Esophagus muscularis mucosa (tissue), 4 donors: ENCODE measurements around the gene PPT1. TPM values are rescaled to one million over a fixed set of nuclear protein-coding genes. Genes with fewer than 3 reads are reported as not detected.
A peak's percentile ranks its signal among the peaks of the same experiment; 100 is the strongest.

ENCODE experiments used
- DNase-seq: peaks from one replicate; pipeline ENCODE4 v3.0.0-alpha.2; 2017; ENCODE audit errors: extremely low spot score
- H3K27ac ChIP-seq, 4 donors: fragments of 200-600 bp; sonication (generic); replicated peaks in 1 of 4; 1 replicate in 3 of 4; 2 replicates in 1 of 4; pipeline ENCODE4 v1.5.1; 2016 to 2019; ENCODE audit warnings: mild to moderate bottlenecking in 1 of 4
- H3K27me3 ChIP-seq, 4 donors: fragments of 200-600 bp; sonication (generic); one replicate each; pipeline versions ENCODE4 v1.5.1 to v1.6.0; 2016 to 2019
- H3K36me3 ChIP-seq, 4 donors: fragments of 200-600 bp; sonication (generic); one replicate each; pipeline ENCODE4 v1.5.1; 2016 to 2019
- H3K4me1 ChIP-seq, 4 donors: fragments of 200-600 bp; sonication (generic); one replicate each; pipeline ENCODE4 v1.5.1; 2016 to 2019
- H3K4me3 ChIP-seq, 4 donors: fragments of 200-600 bp; sonication (generic); 1 replicate in 2 of 4; 2 replicates in 2 of 4; pipeline ENCODE4 v1.5.1; 2016 to 2019; ENCODE audit warnings: mild to moderate bottlenecking in 4 of 4, moderate library complexity in 1 of 4
- H3K9me3 ChIP-seq, 4 donors: fragments of 200-600 bp; sonication (generic); 1 replicate in 3 of 4; 2 replicates in 1 of 4; pipeline ENCODE4 v1.5.1; 2016 to 2019
- EP300 ChIP-seq: sonication (generic); formaldehyde crosslinking; IDR thresholded peaks from one replicate; pipeline ENCODE4 v1.6.1; 2017; ENCODE audit warnings: antibody characterized with exemption
- POLR2A ChIP-seq: fragments of 450-650 bp; IDR thresholded peaks from one replicate; pipeline ENCODE4 v1.6.1; 2017; ENCODE audit warnings: antibody characterized with exemption, moderate library complexity, mild to moderate bottlenecking, low read depth
- POLR2AphosphoS5 ChIP-seq, 2 donors: sonication (generic); formaldehyde crosslinking; IDR thresholded peaks; one replicate each; pipeline ENCODE4 v1.6.1; 2017; ENCODE audit warnings: antibody characterized with exemption in 2 of 2
- WGBS: methylation state at CpG from one replicate; pipeline ENCODE4 v1.1.5; 2018; 5-methylcytosine and 5-hydroxymethylcytosine counted together
- intact Hi-C: fragments of 100-400 bp; cut with DNase I; formaldehyde crosslinking; loops from one replicate; pipeline ENCODE4 v1.15.1; 2023
- total RNA-seq, 4 donors: library from RNA; depleted of rRNA; stranded (reverse); fragments of >200 nt; gene quantifications; one replicate each; pipeline versions ENCODE4 v1.1.0 to v1.2.1, GENCODE V29; 2016
- TF ChIP-seq, protein P1 (sequence below), 3 experiments: fragments of 200-600 bp in 2 of 3; fragments of 450-650 bp in 1 of 3; sonication (generic) in 2 of 3; IDR thresholded peaks; one replicate each; pipeline ENCODE4 v1.5.1; 2017 to 2019; ENCODE audit warnings: antibody characterized with exemption in 3 of 3, mild to moderate bottlenecking in 2 of 3, moderate library complexity in 1 of 3

PPT1 gene
- total RNA-seq, 4 donors from 2014 or later = 44.1 to 75.2 (median 50.0) TPM

DNA sequence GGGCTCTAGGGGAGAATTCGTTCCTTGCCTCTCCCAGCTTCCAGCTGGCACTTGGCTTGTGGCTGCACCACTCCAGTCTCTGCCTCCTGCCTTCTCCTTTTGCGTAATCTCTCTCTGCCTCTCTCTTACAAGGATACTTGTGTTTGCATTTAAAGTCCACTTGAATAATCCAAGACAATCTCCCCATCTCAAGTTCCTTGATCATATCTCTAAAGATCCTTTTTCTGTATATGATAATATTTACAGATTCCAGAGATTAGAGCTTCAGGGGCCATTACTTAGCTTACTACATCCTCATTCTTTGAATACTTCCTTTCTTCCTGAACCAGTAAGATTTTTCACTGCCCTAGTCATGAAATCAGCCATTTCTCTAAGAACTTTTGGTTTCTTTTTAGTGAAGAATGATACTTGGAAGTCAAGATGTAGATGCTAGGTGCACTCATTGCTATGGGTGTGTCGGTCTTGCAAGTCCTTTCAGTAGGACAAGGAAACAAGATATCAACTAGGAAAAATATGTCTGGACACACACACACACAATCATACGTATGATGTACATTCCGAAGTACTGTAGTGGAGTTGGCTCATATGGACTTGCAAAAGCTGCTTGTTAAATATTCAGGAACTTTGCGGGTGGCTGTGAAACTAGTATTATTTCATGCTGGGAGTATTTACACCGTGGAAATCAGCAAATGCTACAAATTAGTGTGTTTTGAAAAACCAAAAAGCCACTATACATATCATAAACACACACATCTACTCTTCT, 43.3 kb upstream of the PPT1 start:
- no peak overlapping the region for H3K27ac ChIP-seq
- peaks cover 0 to 5% (median 0%) of the 10 kb centered on the region in 4 donors for H3K27me3 ChIP-seq
- intact Hi-C loops = no loop called here
- H3K36me3 ChIP-seq = no peaks in the 10 kb centered on the region
- TF ChIP-seq, protein P1, sequence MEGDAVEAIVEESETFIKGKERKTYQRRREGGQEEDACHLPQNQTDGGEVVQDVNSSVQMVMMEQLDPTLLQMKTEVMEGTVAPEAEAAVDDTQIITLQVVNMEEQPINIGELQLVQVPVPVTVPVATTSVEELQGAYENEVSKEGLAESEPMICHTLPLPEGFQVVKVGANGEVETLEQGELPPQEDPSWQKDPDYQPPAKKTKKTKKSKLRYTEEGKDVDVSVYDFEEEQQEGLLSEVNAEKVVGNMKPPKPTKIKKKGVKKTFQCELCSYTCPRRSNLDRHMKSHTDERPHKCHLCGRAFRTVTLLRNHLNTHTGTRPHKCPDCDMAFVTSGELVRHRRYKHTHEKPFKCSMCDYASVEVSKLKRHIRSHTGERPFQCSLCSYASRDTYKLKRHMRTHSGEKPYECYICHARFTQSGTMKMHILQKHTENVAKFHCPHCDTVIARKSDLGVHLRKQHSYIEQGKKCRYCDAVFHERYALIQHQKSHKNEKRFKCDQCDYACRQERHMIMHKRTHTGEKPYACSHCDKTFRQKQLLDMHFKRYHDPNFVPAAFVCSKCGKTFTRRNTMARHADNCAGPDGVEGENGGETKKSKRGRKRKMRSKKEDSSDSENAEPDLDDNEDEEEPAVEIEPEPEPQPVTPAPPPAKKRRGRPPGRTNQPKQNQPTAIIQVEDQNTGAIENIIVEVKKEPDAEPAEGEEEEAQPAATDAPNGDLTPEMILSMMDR (IDR thresholded peaks at IDR 0.05) = no peak
- TF ChIP-seq POLR2AphosphoS5 (IDR thresholded peaks at IDR 0.05) = no peak
- no peak for TF ChIP-seq EP300
- TF ChIP-seq POLR2A = no peak
- H3K9me3 ChIP-seq = no peaks in the 10 kb centered on the region
- 80% methylated on average over 7 of the region's 7 CpGs for WGBS
- H3K4me1 ChIP-seq = peaks cover 0 to 3% (median 0%) of the 10 kb centered on the region in 4 donors
- no peak overlapping the region for H3K4me3 ChIP-seq
- DNase-seq = no peak

DNA sequence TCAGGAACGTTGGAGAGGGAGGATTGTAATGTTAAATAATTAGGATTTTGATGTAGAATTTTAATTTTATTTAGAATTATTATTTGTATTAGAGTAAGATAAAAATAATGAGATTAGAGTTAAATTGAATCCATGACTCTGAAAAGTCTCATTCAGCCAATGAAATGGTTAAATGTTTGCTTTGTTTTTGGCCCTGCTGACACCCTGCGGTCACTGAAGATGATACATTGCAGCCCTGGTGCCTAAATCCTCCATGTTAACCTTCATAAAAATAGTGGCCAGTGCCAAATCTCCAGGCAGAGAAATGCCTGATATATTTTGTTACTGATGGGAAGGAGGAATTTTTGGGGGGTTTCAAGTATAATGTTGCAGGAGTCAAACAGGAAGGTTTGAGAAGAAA, 36.8 kb upstream of the PPT1 start:
- H3K9me3 ChIP-seq = no peaks in the 10 kb centered on the region
- no peak overlapping the region for H3K27ac ChIP-seq
- intact Hi-C loops = no loop called here
- TF ChIP-seq POLR2A (no peak), POLR2AphosphoS5 (IDR thresholded peaks at IDR 0.05) (no peak), EP300 (no peak)
- TF ChIP-seq, protein P1 (IDR thresholded peaks at IDR 0.05) = no peak
- H3K4me3 ChIP-seq = no peak overlapping the region
- WGBS = 52% methylated on average over 2 of the region's 2 CpGs
- H3K27me3 ChIP-seq = peaks cover 0 to 44% (median 9%) of the 10 kb centered on the region in 4 donors
- no peak for DNase-seq
- H3K4me1 ChIP-seq = peaks cover 0 to 10% (median 7%) of the 10 kb centered on the region in 4 donors
- H3K36me3 ChIP-seq = no peaks in the 10 kb centered on the region

DNA sequence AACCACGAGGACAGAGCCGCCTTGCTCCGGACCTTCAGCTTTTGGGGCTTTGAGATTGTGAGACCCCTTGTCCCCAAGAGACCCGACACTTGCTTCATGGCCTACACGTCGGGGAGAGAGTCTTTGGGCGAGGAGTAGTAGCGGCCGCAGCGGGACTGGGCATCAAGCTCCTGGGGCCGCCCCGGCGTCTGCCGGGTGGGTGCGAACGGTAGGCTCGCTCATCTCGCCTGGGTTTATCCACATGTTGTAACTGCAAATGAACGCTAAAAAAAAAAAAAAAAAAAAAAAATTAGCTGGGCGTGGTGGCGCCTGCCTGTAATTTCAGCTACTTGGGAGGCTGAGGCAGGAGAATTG, 36.2 kb upstream of the PPT1 start:
- WGBS = 75% methylated on average over 20 of the region's 21 CpGs
- Histone ChIP-seq H3K27me3 (peaks cover 0 to 46% (median 9%) of the 10 kb centered on the region in 4 donors), H3K36me3 (no peaks in the 10 kb centered on the region), H3K27ac (no peak overlapping the region), H3K9me3 (no peaks in the 10 kb centered on the region), H3K4me1 (peaks cover 0 to 10% (median 7%) of the 10 kb centered on the region in 4 donors), H3K4me3 (peak overlapping the region in 3 of 4 donors; percentile 32 to 38 (median 34))
- intact Hi-C loops = no loop called here
- DNase-seq = no peak
- TF ChIP-seq EP300 (no peak), POLR2A (no peak), POLR2AphosphoS5 (IDR thresholded peaks at IDR 0.05) (no peak)
- TF ChIP-seq, protein P1 (IDR thresholded peaks at IDR 0.05) = no peak

DNA sequence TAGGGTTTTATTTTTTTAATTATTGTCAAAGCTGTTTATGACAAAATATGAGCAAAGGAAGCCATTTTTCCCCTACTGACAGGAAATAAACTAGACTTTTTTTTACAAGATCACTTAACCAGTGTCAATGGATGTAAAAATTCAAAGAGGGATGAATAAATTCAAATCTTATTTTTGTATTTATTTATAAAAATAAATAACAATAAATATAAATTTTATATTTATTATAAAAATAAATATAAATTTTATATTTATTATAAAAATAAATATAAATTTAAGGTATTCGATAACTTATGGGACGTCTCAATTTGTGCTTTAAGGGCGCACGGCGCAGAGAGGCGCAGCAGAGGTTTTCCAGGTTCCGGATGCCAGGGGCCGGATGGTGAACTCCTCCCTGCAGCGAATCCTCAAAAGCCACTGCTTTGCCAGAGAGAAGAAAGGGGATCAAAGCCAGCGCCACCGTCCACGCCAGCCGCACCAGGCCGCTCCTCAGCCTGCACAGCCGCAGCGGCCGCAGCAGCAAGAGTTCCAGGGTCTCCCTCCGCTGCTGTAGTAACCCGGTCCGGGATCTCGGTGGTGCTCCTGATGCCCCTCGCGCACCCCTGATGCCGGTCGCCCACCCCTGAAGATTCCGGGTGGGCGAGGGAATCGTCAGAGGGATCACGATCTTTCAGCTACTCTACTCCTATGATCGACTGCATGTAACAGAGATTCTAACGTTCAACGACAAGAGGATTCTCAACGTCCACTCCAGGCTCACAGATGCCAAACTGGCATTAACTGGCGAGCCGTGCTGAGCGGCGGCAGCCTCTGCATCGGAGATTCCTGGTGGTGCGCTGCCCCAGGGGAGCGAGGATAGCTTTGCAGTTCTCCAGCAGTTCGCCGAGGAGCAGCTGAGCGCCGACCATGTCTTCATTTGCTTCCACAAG, 35.6 kb upstream of the PPT1 start:
- Histone ChIP-seq H3K4me3 (peak overlapping the region; percentile 32 to 38 (median 36)), H3K27ac (no peak overlapping the region), H3K36me3 (no peaks in the 10 kb centered on the region), H3K9me3 (no peaks in the 10 kb centered on the region), H3K4me1 (peaks cover 0 to 10% (median 7%) of the 10 kb centered on the region in 4 donors), H3K27me3 (peaks cover 0 to 46% (median 9%) of the 10 kb centered on the region in 4 donors)
- no peak for DNase-seq
- TF ChIP-seq POLR2A (no peak), POLR2AphosphoS5 (IDR thresholded peaks at IDR 0.05) (no peak), EP300 (no peak)
- TF ChIP-seq, protein P1 (IDR thresholded peaks at IDR 0.05) = no peak
- 30% methylated on average over 41 of the region's 44 CpGs for whole genome bisulfite sequencing
- intact Hi-C loops = no loop called here
